WTC11 (cell line): ENCODE results near the gene SPG11. TPM values are rescaled to one million over a fixed set of nuclear protein-coding genes. Genes with fewer than 3 reads are reported as not detected.

Experiments
- ATAC-seq: fragments of 200-7000 bp; cut with Tn5 transposase; 2 replicates; pipeline ENCODE4 v1.10.0; 2021; ENCODE audit warnings: mild to moderate bottlenecking, moderate library complexity
- CTCF ChIA-PET: fragments of 300-600 bp; sonication (Branson Sonifier 250); formaldehyde crosslinking; loops from one replicate; lab custom pipeline; 2021; ENCODE audit warnings: antibody characterized with exemption; lab: Charles Lee
- POLR2A ChIA-PET: fragments of 350-600 bp; sonication (Branson Sonifier 250); formaldehyde crosslinking; loops from one replicate; lab custom pipeline; 2021; ENCODE audit warnings: antibody characterized with exemption; lab: Charles Lee
- DNase-seq: peaks from one replicate; pipeline ENCODE4 v3.0.0; 2021; ENCODE audit warnings: low spot score
- H3K27ac Mint-ChIP-seq: 2 replicates; pipeline ENCODE4 v1.8.0; 2021; ENCODE audit warnings: mixed read lengths
- H3K27me3 Mint-ChIP-seq: 2 replicates; pipeline ENCODE4 v1.8.0; 2021; ENCODE audit warnings: low read depth, mild to moderate bottlenecking, moderate library complexity, mixed read lengths
- H3K36me3 Mint-ChIP-seq: 2 replicates; pipeline ENCODE4 v1.8.0; 2021; ENCODE audit warnings: mixed read lengths
- H3K4me1 Mint-ChIP-seq: 2 replicates; pipeline ENCODE4 v1.8.0; 2022; ENCODE audit warnings: mixed read lengths
- H3K4me3 Mint-ChIP-seq: 2 replicates; pipeline ENCODE4 v1.8.0; 2021; ENCODE audit warnings: mild to moderate bottlenecking, moderate library complexity, mixed read lengths
- H3K9me3 Mint-ChIP-seq: 2 replicates; pipeline ENCODE4 v1.8.0; 2021; ENCODE audit warnings: mixed read lengths
- AFF4 ChIP-seq: sonication (generic); formaldehyde crosslinking; IDR thresholded peaks from 2 replicates; pipeline ENCODE4 v1.8.1; 2023; ENCODE audit warnings: mild to moderate bottlenecking, missing genetic modification reagents, borderline replicate concordance
- AR ChIP-seq: fragments of 250-450 bp; sonication (Bioruptor Pico); IDR thresholded peaks from 2 replicates; pipeline ENCODE4 v1.9.0; 2021; ENCODE audit warnings: mild to moderate bottlenecking
- ATF3 ChIP-seq: sonication (generic); formaldehyde crosslinking; conservative IDR thresholded peaks from 2 replicates; pipeline ENCODE4 v1.8.1; 2022; ENCODE audit warnings: mild to moderate bottlenecking, missing genetic modification reagents
- CTCF ChIP-seq: fragments of 200-600 bp; IDR thresholded peaks from 2 replicates; pipeline ENCODE4 v1.8.0; 2022; ENCODE audit warnings: antibody characterized with exemption
- E2F1 ChIP-seq: sonication (generic); formaldehyde crosslinking; IDR thresholded peaks from 2 replicates; pipeline ENCODE4 v1.8.0; 2022; ENCODE audit warnings: mild to moderate bottlenecking, missing genetic modification reagents
- FOXP1 ChIP-seq: sonication (generic); formaldehyde crosslinking; IDR thresholded peaks from 2 replicates; pipeline ENCODE4 v1.8.0; 2022; ENCODE audit warnings: missing genetic modification reagents, mild to moderate bottlenecking, moderate library complexity, borderline replicate concordance
- NFE2L1 ChIP-seq: sonication (generic); formaldehyde crosslinking; IDR thresholded peaks from 2 replicates; pipeline ENCODE4 v1.8.1; 2023; ENCODE audit warnings: missing genetic modification reagents
- NR2C2 ChIP-seq: sonication (generic); formaldehyde crosslinking; IDR thresholded peaks from 2 replicates; pipeline ENCODE4 v1.8.0; 2022; ENCODE audit warnings: mild to moderate bottlenecking, missing genetic modification reagents
- OVOL2 ChIP-seq: fragments of 250-450 bp; sonication (Bioruptor Pico); IDR thresholded peaks from 2 replicates; pipeline ENCODE4 v1.9.0; 2021; ENCODE audit warnings: mild to moderate bottlenecking, borderline replicate concordance
- ZNF263 ChIP-seq: sonication (generic); formaldehyde crosslinking; IDR thresholded peaks from 2 replicates; pipeline ENCODE4 v1.8.1; 2022; ENCODE audit warnings: low read depth, mild to moderate bottlenecking, moderate library complexity, missing genetic modification reagents
- ZNF423 ChIP-seq: fragments of 250-450 bp; sonication (Bioruptor Pico); IDR thresholded peaks from 2 replicates; pipeline ENCODE4 v2.1.2; 2022; ENCODE audit warnings: mild to moderate bottlenecking, moderate library complexity
- ZNF425 ChIP-seq: fragments of 250-450 bp; sonication (Bioruptor Pico); conservative IDR thresholded peaks from 2 replicates; pipeline ENCODE4 v1.9.0; 2021; ENCODE audit warnings: mild to moderate bottlenecking
- ZNF671 ChIP-seq: fragments of 250-450 bp; sonication (Bioruptor Pico); IDR thresholded peaks from 2 replicates; pipeline ENCODE4 v1.8.0; 2021; ENCODE audit warnings: mild to moderate bottlenecking
- total RNA-seq: library from RNA; stranded (reverse); gene quantifications from 3 replicates; pipeline ENCODE4 v1.2.3, GENCODE V29; 2021

SPG11 gene
- total RNA-seq, 1 experiment from 2014 or later: 46.4 TPM

- peak overlapping the region; percentile 98 for H3K4me3 Mint-ChIP-seq
- ATAC-seq: peak; percentile 50
- no peak for TF ChIP-seq E2F1
- 0 out of 2 replicates have a peak, but pooled peaks have one; percentile 30 for TF ChIP-seq ZNF423
- TF ChIP-seq AFF4: no peak
- no peak for TF ChIP-seq NR2C2 (CRISPR knock-in tag)
- no peak for TF ChIP-seq AR (CRISPR knock-in tag)
- TF ChIP-seq NFE2L1 (CRISPR knock-in tag): peak; percentile 37; the same call in 1 of the 2 replicates
- TF ChIP-seq ZNF671 (CRISPR knock-in tag): no peak
- no peak for TF ChIP-seq ATF3 (CRISPR knock-in tag)
- TF ChIP-seq, all 79 proteins: peak for 2
- Mint-ChIP-seq H3K36me3 (peaks cover 7% of the 10 kb centered on the region), H3K27ac (peak overlapping the region; percentile 75), H3K4me1 (peaks cover 16% of the 10 kb centered on the region), H3K9me3 (no peaks in the 10 kb centered on the region), H3K27me3 (no peaks in the 10 kb centered on the region; the same call in 1 of the 2 replicates)
- CTCF ChIA-PET: interaction anchor here (0.5 to 4.0 kb wide), 41 partner anchors 8 to 374 kb away, joined by 3 to 104 read pairs (median 5); partner anchors contain the start of genes B2M, EIF3J, PATL2 and TRIM69
- peak; percentile 41 for DNase-seq
- POLR2A ChIA-PET: interaction anchor here (0.7 to 2.4 kb wide), 10 partner anchors 20 to 733 kb away, joined by 3 to 20 read pairs (median 4); partner anchors contain the start of genes B2M and PATL2
Observed at GRCh38 chr15:44662478-44663409, 718 bp downstream of the SPG11 start.

- H3K27ac Mint-ChIP-seq: no peak overlapping the region
- ChIA-PET POLR2A (interaction anchor here (2.4 kb wide), 1 partner anchor 50 kb away, joined by 20 read pairs; the partner anchor contains the start of genes B2M and PATL2), CTCF (interaction anchor here (1.1 to 4.0 kb wide), 2 partner anchors 75 to 78 kb away, joined by 4 to 104 read pairs; partner anchors contain the start of gene TRIM69)
- DNase-seq (no peak), ATAC-seq (no peak)
- H3K36me3 Mint-ChIP-seq: peaks cover 13% of the 10 kb centered on the region
- H3K9me3 Mint-ChIP-seq: no peaks in the 10 kb centered on the region
- no peaks in the 10 kb centered on the region; the same call in 1 of the 2 replicates for H3K27me3 Mint-ChIP-seq
- H3K4me3 Mint-ChIP-seq: 0 out of 2 replicates have a peak overlapping the region, but pooled peaks have one; percentile 18
- peaks cover 11% of the 10 kb centered on the region for H3K4me1 Mint-ChIP-seq
- TF ChIP-seq FOXP1 (CRISPR knock-in tag): no peak
- no peak for TF ChIP-seq E2F1
- TF ChIP-seq ZNF425 (CRISPR knock-in tag): no peak
- no peak for TF ChIP-seq ZNF263 (CRISPR knock-in tag)
- no peak for TF ChIP-seq OVOL2 (CRISPR knock-in tag)
- TF ChIP-seq CTCF: no peak
- no peak for TF ChIP-seq ATF3 (CRISPR knock-in tag)
- no peak for TF ChIP-seq AR (CRISPR knock-in tag)
Observed at GRCh38 chr15:44661576-44661975, 1.9 kb downstream of the SPG11 start.
